K562 (cell line): ENCODE results near the gene VARS1. TPM values are rescaled to one million over a fixed set of nuclear protein-coding genes. Genes with fewer than 3 reads are reported as not detected.

Experiments used
- AFF1 ChIP-seq, 2 experiments: fragments of 450-650 bp; IDR thresholded peaks; 2 replicates each; pipeline ENCODE4 v1.6.1; 2018; ENCODE audit warnings: mild to moderate bottlenecking in 2 of 2, low read depth in 1 of 2; ENCODE audit not compliant: partially characterized antibody in 2 of 2
- ARNT ChIP-seq, 2 experiments: fragments of 450-650 bp; IDR thresholded peaks; 2 replicates each; pipeline ENCODE4 v1.6.1; 2016; ENCODE audit warnings: mild to moderate bottlenecking in 1 of 2
- ETV1 ChIP-seq: fragments of 450-650 bp; conservative IDR thresholded peaks from 2 replicates; pipeline ENCODE4 v1.6.1; 2016; ENCODE audit warnings: missing genetic modification characterization, control low read depth, low read depth, missing compliant biosample characterization
- HMG20B ChIP-seq: fragments of 250-450 bp; sonication (Bioruptor Pico); IDR thresholded peaks from 2 replicates; pipeline ENCODE4 v1.5.0; 2021; ENCODE audit warnings: mild to moderate bottlenecking
- MLLT1 ChIP-seq, 2 experiments: fragments of 450-650 bp; IDR thresholded peaks; 2 replicates each; pipeline ENCODE4 v1.6.1; 2016
- NR1H2 ChIP-seq: sonication (generic); formaldehyde crosslinking; IDR thresholded peaks from 2 replicates; pipeline ENCODE4 v1.4.0; 2020; ENCODE audit warnings: mild to moderate bottlenecking, missing genetic modification reagents
- SIN3A ChIP-seq, 2 experiments: fragments of 150-350 bp in 1 of 2; IDR thresholded peaks; 2 replicates each; pipeline ENCODE4 v1.6.1; 2011 to 2016; ENCODE audit warnings: borderline replicate concordance in 2 of 2, low read depth in 2 of 2, low read length in 2 of 2, mild to moderate bottlenecking in 2 of 2, moderate library complexity in 2 of 2; ENCODE audit not compliant: control insufficient read depth in 1 of 2
- polyA plus RNA-seq, 8 experiments: library from polyadenylated mRNA; depleted of rRNA in 4 of 8; stranded (reverse) in 5 of 8; unstranded in 3 of 8; fragments of >200 nt; fragmentation: Nextera tagmentation in 2 of 8; fragmentation: Illumina TruSeq in 1 of 8; extraction: Ambion mirVana in 2 of 8; extraction: Trizol in 1 of 8; gene quantifications; 2 replicates each; pipeline versions ENCODE4 v1.2.1 to v1.2.3, GENCODE V29; 2011 to 2014; ENCODE audit warnings: inconsistent platforms in 1 of 8, missing spikeins in 1 of 8
- total RNA-seq, 7 experiments: library from RNA; depleted of rRNA in 6 of 7; stranded (reverse); fragments of >200 nt in 6 of 7; fragmentation: Illumina TruSeq in 2 of 7; extraction: Trizol in 2 of 7; gene quantifications; 2 replicates each; pipeline versions ENCODE4 v1.2.1 to v1.2.3, GENCODE V29; 2011 to 2021; ENCODE audit warnings: low replicate concordance in 1 of 7
- TF ChIP-seq, protein P1 (sequence below), 2 experiments: fragments of 450-650 bp in 1 of 2; sonication (generic) in 1 of 2; formaldehyde crosslinking in 1 of 2; IDR thresholded peaks; 2 replicates each; pipeline versions ENCODE4 v1.7.1 to v1.9.0; 2016 to 2022; ENCODE audit warnings: inconsistent platforms in 1 of 2, mild to moderate bottlenecking in 1 of 2, missing genetic modification reagents in 1 of 2
- TF ChIP-seq, protein P2 (sequence below): sonication (generic); formaldehyde crosslinking; IDR thresholded peaks from 2 replicates; pipeline ENCODE4 v1.8.0; 2022; ENCODE audit warnings: missing genetic modification reagents, mild to moderate bottlenecking, moderate library complexity, borderline replicate concordance

The VARS1 gene
- total and polyA plus RNA-seq, 9 of the 15 experiments (the other 6 are each of a cell fraction or from before 2014, with no cell fraction given), result 2.9 to 488 (median 130) TPM

DNA sequence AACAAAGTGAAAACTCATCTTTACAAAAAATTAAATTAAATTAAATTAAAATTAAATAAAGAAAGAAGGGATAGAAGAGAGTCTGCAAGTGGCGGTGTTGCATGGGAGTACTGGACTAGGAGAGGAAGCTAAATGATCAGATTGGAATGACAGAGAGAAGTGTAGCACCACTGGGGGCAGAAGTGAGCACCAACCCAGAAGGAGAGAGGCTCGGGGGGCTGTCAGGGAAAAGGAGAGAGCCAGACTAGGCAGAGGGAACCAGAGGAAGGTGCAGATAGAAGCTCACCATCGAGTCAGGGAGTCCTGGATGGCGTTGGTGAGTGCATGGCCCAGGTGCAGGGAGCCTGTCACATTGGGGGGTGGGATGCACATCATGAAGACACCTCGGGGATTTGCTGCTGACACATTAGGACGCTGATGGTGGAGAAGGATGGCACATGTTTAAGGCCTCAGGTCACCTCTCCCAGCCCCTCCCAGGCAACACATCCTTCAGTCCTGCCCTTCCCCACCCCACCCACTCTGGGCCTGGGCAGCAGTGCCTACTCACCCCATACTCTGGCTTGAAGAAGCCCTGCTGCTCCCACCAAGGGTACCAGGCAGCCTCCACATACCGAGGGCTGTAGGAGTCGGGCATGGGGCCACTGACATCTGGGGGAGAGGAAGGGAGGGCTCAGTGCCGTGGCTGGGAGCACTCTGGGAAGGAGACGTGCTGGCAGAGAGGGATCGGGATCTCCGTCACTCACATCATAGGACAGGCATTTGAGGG is 4.0 kb downstream of the VARS1 start (continued):
- TF ChIP-seq, protein P1, sequence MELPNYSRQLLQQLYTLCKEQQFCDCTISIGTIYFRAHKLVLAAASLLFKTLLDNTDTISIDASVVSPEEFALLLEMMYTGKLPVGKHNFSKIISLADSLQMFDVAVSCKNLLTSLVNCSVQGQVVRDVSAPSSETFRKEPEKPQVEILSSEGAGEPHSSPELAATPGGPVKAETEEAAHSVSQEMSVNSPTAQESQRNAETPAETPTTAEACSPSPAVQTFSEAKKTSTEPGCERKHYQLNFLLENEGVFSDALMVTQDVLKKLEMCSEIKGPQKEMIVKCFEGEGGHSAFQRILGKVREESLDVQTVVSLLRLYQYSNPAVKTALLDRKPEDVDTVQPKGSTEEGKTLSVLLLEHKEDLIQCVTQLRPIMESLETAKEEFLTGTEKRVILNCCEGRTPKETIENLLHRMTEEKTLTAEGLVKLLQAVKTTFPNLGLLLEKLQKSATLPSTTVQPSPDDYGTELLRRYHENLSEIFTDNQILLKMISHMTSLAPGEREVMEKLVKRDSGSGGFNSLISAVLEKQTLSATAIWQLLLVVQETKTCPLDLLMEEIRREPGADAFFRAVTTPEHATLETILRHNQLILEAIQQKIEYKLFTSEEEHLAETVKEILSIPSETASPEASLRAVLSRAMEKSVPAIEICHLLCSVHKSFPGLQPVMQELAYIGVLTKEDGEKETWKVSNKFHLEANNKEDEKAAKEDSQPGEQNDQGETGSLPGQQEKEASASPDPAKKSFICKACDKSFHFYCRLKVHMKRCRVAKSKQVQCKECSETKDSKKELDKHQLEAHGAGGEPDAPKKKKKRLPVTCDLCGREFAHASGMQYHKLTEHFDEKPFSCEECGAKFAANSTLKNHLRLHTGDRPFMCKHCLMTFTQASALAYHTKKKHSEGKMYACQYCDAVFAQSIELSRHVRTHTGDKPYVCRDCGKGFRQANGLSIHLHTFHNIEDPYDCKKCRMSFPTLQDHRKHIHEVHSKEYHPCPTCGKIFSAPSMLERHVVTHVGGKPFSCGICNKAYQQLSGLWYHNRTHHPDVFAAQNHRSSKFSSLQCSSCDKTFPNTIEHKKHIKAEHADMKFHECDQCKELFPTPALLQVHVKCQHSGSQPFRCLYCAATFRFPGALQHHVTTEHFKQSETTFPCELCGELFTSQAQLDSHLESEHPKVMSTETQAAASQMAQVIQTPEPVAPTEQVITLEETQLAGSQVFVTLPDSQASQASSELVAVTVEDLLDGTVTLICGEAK (IDR thresholded peaks at IDR 0.05), result no peak
- TF ChIP-seq, protein P1 (CRISPR knock-in tag; IDR thresholded peaks at IDR 0.05), result peak; percentile 38; the same call in 1 of the 2 replicates
- TF ChIP-seq NR1H2 (CRISPR knock-in tag) (no peak), ETV1 (0 out of 2 replicates have a peak, but pooled peaks have one; percentile 24), HMG20B (CRISPR knock-in tag) (no peak), SIN3A (IDR thresholded peaks at IDR 0.05; ENCODE audit: borderline replicate concordance in 2 of 2, control insufficient read depth in 1 of 2, low read depth in 2 of 2, low read length in 2 of 2) (0 out of 4 replicates have a peak, but pooled peaks of 1 of the 2 experiments have one; percentile 55), MLLT1 (IDR thresholded peaks at IDR 0.05) (peak; percentile 40 to 61; a peak in 1 of 4 replicates), ARNT (IDR thresholded peaks at IDR 0.05) (peak in 1 of 2 experiments; percentile 50; a peak in 2 of 4 replicates), AFF1 (IDR thresholded peaks at IDR 0.05; ENCODE audit: low read depth in 1 of 2, partially characterized antibody in 2 of 2) (peak in 1 of 2 experiments; percentile 34)
- TF ChIP-seq, protein P2, sequence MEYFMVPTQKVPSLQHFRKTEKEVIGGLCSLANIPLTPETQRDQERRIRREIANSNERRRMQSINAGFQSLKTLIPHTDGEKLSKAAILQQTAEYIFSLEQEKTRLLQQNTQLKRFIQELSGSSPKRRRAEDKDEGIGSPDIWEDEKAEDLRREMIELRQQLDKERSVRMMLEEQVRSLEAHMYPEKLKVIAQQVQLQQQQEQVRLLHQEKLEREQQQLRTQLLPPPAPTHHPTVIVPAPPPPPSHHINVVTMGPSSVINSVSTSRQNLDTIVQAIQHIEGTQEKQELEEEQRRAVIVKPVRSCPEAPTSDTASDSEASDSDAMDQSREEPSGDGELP (CRISPR knock-in tag), result peak; percentile 33; the same call in 1 of the 2 replicates
